ENCODE data around the gene PFDN6.

Gene PFDN6

DNA sequence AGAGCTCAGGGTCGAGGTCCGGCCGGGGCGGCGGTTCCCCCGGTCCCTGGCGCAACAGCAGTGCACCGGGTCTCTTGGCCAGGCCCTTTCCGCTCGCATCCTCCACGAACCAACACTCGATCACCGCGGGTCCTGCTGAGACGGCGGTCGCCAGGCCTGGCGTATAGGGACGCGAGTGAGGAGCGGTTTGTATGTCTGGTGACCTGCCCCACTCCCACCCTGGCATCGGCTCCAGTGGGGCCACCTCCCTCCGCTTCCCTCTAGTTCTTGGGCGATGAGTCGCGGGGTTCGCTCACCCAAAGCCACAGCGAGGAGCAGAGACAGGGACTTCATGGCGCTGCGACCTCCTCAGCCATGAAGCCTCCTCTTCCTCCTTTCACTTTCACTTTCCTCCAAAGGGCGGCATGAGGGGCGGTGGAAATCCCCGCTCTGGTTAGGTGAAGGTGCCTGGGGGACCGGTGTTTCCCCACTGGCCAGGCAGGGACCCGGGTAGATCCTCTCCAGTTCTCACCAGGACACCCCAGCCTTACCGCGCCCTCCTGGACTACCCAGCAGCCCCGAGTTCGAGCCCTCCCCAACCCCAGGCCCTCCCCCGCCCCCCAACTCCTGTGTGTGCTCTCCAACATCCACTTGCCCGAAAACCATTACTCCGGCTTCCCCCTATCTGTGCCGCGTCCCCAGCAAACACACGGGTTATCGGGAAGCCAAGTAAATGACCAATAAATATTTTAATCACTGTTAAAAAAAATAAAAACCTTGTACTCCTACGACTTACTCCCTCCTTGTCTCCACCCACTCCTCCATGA is 24.5 kb downstream of the PFDN6 start, which contains the start of gene TAPBP:
Gene TAPBP, minus strand, starts transcription at position 370 of the 806 bp plus-strand sequence. Its CDS starts 37 bp downstream, at position 333.
- Histone ChIP-seq H3K4me1 (ENCODE audit: insufficient read depth, poor library complexity, severe bottlenecking) (peaks cover 10% of the 10 kb centered on the region), H3K27ac (ENCODE audit: poor library complexity, severe bottlenecking) (peak within 1 kb of the TSS; percentile 87), H3K36me3 (ENCODE audit: low read depth) (peaks cover 33% of the 10 kb centered on the region), H3K9me3 (ENCODE audit: severe bottlenecking) (no peaks in the 10 kb centered on the region), H3K27me3 (ENCODE audit: insufficient read depth, poor library complexity, severe bottlenecking) (no peaks in the 10 kb centered on the region), H3K4me3 (ENCODE audit: severe bottlenecking) (peak within 1 kb of the TSS; percentile 69)
- DNase-seq (ENCODE audit: low spot score) (no peak), ATAC-seq (ENCODE audit: low read depth) (peak; percentile 16)
- TF ChIP-seq, protein P1, sequence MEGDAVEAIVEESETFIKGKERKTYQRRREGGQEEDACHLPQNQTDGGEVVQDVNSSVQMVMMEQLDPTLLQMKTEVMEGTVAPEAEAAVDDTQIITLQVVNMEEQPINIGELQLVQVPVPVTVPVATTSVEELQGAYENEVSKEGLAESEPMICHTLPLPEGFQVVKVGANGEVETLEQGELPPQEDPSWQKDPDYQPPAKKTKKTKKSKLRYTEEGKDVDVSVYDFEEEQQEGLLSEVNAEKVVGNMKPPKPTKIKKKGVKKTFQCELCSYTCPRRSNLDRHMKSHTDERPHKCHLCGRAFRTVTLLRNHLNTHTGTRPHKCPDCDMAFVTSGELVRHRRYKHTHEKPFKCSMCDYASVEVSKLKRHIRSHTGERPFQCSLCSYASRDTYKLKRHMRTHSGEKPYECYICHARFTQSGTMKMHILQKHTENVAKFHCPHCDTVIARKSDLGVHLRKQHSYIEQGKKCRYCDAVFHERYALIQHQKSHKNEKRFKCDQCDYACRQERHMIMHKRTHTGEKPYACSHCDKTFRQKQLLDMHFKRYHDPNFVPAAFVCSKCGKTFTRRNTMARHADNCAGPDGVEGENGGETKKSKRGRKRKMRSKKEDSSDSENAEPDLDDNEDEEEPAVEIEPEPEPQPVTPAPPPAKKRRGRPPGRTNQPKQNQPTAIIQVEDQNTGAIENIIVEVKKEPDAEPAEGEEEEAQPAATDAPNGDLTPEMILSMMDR (IDR thresholded peaks at IDR 0.05; ENCODE audit: poor library complexity, severe bottlenecking): no peak

GRCh38 chr6:33314515-33314942 is 25.1 kb downstream of the PFDN6 start:
- Histone ChIP-seq H3K27ac (ENCODE audit: poor library complexity, severe bottlenecking) (peak overlapping the region; percentile 87), H3K27me3 (ENCODE audit: insufficient read depth, poor library complexity, severe bottlenecking) (no peaks in the 10 kb centered on the region), H3K36me3 (ENCODE audit: low read depth) (peaks cover 39% of the 10 kb centered on the region), H3K4me3 (ENCODE audit: severe bottlenecking) (peak overlapping the region; percentile 69), H3K9me3 (ENCODE audit: severe bottlenecking) (no peaks in the 10 kb centered on the region), H3K4me1 (ENCODE audit: insufficient read depth, poor library complexity, severe bottlenecking) (peaks cover 10% of the 10 kb centered on the region)
- ATAC-seq (ENCODE audit: low read depth) (peak; percentile 11; the same call in 2 of the 3 replicates), DNase-seq (ENCODE audit: low spot score) (no peak)
- TF ChIP-seq, protein P1 (IDR thresholded peaks at IDR 0.05; ENCODE audit: poor library complexity, severe bottlenecking): no peak

- TF ChIP-seq, protein P1 (IDR thresholded peaks at IDR 0.05; ENCODE audit: poor library complexity, severe bottlenecking): no peak
- H3K27me3 ChIP-seq (ENCODE audit: insufficient read depth, poor library complexity, severe bottlenecking): no peaks in the 10 kb centered on the region
- peaks cover 40% of the 10 kb centered on the region for H3K36me3 ChIP-seq (ENCODE audit: low read depth)
- no peak for DNase-seq (ENCODE audit: low spot score)
- H3K4me1 ChIP-seq (ENCODE audit: insufficient read depth, poor library complexity, severe bottlenecking): peaks cover 13% of the 10 kb centered on the region
- H3K27ac ChIP-seq (ENCODE audit: poor library complexity, severe bottlenecking): peak overlapping the region; percentile 87
- ATAC-seq (ENCODE audit: low read depth): no peak
- peak overlapping the region; percentile 69 for H3K4me3 ChIP-seq (ENCODE audit: severe bottlenecking)
- no peaks in the 10 kb centered on the region for H3K9me3 ChIP-seq (ENCODE audit: severe bottlenecking)
These were observed 25.8 kb downstream of the PFDN6 start for GRCh38 chr6:33314943-33315792.

GRCh38 chr6:33315793-33316602 is 26.6 kb downstream of the PFDN6 start:
- H3K36me3 ChIP-seq (ENCODE audit: low read depth): peaks cover 43% of the 10 kb centered on the region
- peaks cover 21% of the 10 kb centered on the region for H3K4me1 ChIP-seq (ENCODE audit: insufficient read depth, poor library complexity, severe bottlenecking)
- DNase-seq (ENCODE audit: low spot score): no peak

More at GRCh38 chr6:33315793-33316602, 26.6 kb downstream of the PFDN6 start:
- TF ChIP-seq, protein P1 (IDR thresholded peaks at IDR 0.05; ENCODE audit: poor library complexity, severe bottlenecking): no peak
- ATAC-seq (ENCODE audit: low read depth): no peak
- no peaks in the 10 kb centered on the region for H3K27me3 ChIP-seq (ENCODE audit: insufficient read depth, poor library complexity, severe bottlenecking)
- no peaks in the 10 kb centered on the region for H3K9me3 ChIP-seq (ENCODE audit: severe bottlenecking)
- H3K4me3 ChIP-seq (ENCODE audit: severe bottlenecking): no peak overlapping the region
- no peak overlapping the region for H3K27ac ChIP-seq (ENCODE audit: poor library complexity, severe bottlenecking)
